Sigmoid colon (tissue), 7 donors: ENCODE results near the gene DDX39A. TPM values are rescaled to one million over a fixed set of nuclear protein-coding genes. Genes with fewer than 3 reads are reported as not detected.
"Not testable (repeated sequence)": the region's sequence is repeated elsewhere in the genome, so short reads cannot be mapped to it uniquely, and the experiment has no call there.

Experiments used
- DNase-seq: peaks from one replicate; pipeline ENCODE4 v3.0.0-alpha.2; 2019
- H3K27ac ChIP-seq, 4 donors: fragments of 200-600 bp; sonication (generic); one replicate each; pipeline ENCODE4 v1.5.1; 2016 to 2019; ENCODE audit warnings: mild to moderate bottlenecking in 1 of 4
- H3K27me3 ChIP-seq, 3 donors: fragments of 200-600 bp; sonication (generic); one replicate each; pipeline ENCODE4 v1.5.1; 2019; ENCODE audit warnings: mild to moderate bottlenecking in 1 of 3
- H3K36me3 ChIP-seq, 4 donors: fragments of 200-600 bp; sonication (generic); one replicate each; pipeline ENCODE4 v1.5.1; 2016 to 2019
- H3K4me1 ChIP-seq, 4 donors: fragments of 200-600 bp; sonication (generic); one replicate each; pipeline ENCODE4 v1.5.1; 2017 to 2019
- H3K4me3 ChIP-seq, 4 donors: fragments of 200-600 bp; sonication (generic); one replicate each; pipeline ENCODE4 v1.5.1; 2017 to 2019; ENCODE audit warnings: mild to moderate bottlenecking in 2 of 4, moderate library complexity in 1 of 4
- H3K9me3 ChIP-seq, 4 donors: fragments of 200-600 bp in 3 of 4; sonication (generic) in 3 of 4; one replicate each; pipeline versions ENCODE4 v1.5.1 to v1.6.1; 2013 to 2019
- EP300 ChIP-seq, 4 donors: sonication (generic); formaldehyde crosslinking; IDR thresholded peaks; one replicate each; pipeline ENCODE4 v1.6.1; 2017; ENCODE audit warnings: antibody characterized with exemption in 4 of 4
- POLR2A ChIP-seq, 2 donors: fragments of 450-650 bp; IDR thresholded peaks; one replicate each; pipeline ENCODE4 v1.6.1; 2016; ENCODE audit warnings: antibody characterized with exemption in 2 of 2, mild to moderate bottlenecking in 2 of 2, moderate library complexity in 2 of 2
- POLR2AphosphoS5 ChIP-seq, 4 donors: sonication (generic); formaldehyde crosslinking; IDR thresholded peaks; one replicate each; pipeline ENCODE4 v1.6.1; 2017; ENCODE audit warnings: antibody characterized with exemption in 4 of 4
- WGBS, 2 donors: extraction: QIAGEN DNeasy Blood & Tissue Kit; methylation state at CpG; one replicate each; pipeline ENCODE4 v1.1.7; 2013; 5-methylcytosine and 5-hydroxymethylcytosine counted together
- intact Hi-C: fragments of 100-400 bp; cut with DNase I; formaldehyde crosslinking; loops from one replicate; pipeline ENCODE4 v1.15.1; 2023
- polyA plus RNA-seq, 3 donors: library from polyadenylated mRNA; stranded (reverse); fragments of 200-250 nt; gene quantifications; one replicate each; pipeline ENCODE4 v1.2.3, GENCODE V29; 2013
- total RNA-seq, 4 donors: library from RNA; depleted of rRNA; stranded (reverse); fragments of >200 nt; gene quantifications; one replicate each; pipeline ENCODE4 v1.1.0, GENCODE V29; 2016
- TF ChIP-seq, protein P1 (sequence below), 4 experiments: fragments of 450-650 bp in 3 of 4; fragments of 200-600 bp in 1 of 4; IDR thresholded peaks; one replicate each; pipeline ENCODE4 v1.5.1; 2016 to 2019; ENCODE audit warnings: antibody characterized with exemption in 4 of 4, mild to moderate bottlenecking in 3 of 4, moderate library complexity in 2 of 4
- donor health status: healthy with polysubstance abuse.
- donor health status: Bipolar disorder and iron deficiency.
- donor health status: healthy.

Gene DDX39A
- total RNA-seq (10 to 100 TPM; 37.8 to 43.8 (median 42.0) TPM), polyA plus RNA-seq (100 to 1,000 TPM in 1 of 3 donors, 10 to 100 TPM in 2; 40.2 to 161 (median 45.3) TPM)

- WGBS, 2 donors, result 1% methylated on average over 57 of the region's 57 CpGs
Measured at GRCh38 chr19:14419106-14419813, at the start of gene DDX39A. Gene DDX39A (minus strand): TSS chr19:14419341. CDS start chr19:14413220, 6,121 bp downstream.

GRCh38 chr19:14467816-14468215, 48.7 kb upstream of the DDX39A start:
- peaks cover 6 to 9% (median 7%) of the 10 kb centered on the region in 3 donors for H3K27me3 ChIP-seq
- no peak overlapping the region for H3K27ac ChIP-seq
- intact Hi-C loops, result no loop called here
- H3K9me3 ChIP-seq, result no peaks in the 10 kb centered on the region
- TF ChIP-seq EP300 (IDR thresholded peaks at IDR 0.05), result no peak
- no peak for TF ChIP-seq POLR2A (IDR thresholded peaks at IDR 0.05)
- TF ChIP-seq POLR2AphosphoS5 (IDR thresholded peaks at IDR 0.05), result no peak
- TF ChIP-seq, protein P1, sequence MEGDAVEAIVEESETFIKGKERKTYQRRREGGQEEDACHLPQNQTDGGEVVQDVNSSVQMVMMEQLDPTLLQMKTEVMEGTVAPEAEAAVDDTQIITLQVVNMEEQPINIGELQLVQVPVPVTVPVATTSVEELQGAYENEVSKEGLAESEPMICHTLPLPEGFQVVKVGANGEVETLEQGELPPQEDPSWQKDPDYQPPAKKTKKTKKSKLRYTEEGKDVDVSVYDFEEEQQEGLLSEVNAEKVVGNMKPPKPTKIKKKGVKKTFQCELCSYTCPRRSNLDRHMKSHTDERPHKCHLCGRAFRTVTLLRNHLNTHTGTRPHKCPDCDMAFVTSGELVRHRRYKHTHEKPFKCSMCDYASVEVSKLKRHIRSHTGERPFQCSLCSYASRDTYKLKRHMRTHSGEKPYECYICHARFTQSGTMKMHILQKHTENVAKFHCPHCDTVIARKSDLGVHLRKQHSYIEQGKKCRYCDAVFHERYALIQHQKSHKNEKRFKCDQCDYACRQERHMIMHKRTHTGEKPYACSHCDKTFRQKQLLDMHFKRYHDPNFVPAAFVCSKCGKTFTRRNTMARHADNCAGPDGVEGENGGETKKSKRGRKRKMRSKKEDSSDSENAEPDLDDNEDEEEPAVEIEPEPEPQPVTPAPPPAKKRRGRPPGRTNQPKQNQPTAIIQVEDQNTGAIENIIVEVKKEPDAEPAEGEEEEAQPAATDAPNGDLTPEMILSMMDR (IDR thresholded peaks at IDR 0.05), result no peak
- H3K4me1 ChIP-seq, result peaks cover 0 to 11% (median 11%) of the 10 kb centered on the region in 4 donors
- no peak for DNase-seq
- 73 to 84% methylated on average over 9 of the region's 9 CpGs for WGBS, 2 donors
- H3K36me3 ChIP-seq, result peaks cover 44 to 89% (median 68%) of the 10 kb centered on the region in 4 donors
- no peak overlapping the region for H3K4me3 ChIP-seq

More at GRCh38 chr19:14419106-14419813, at the start of gene DDX39A:
- no peaks in the 10 kb centered on the region for H3K27me3 ChIP-seq
- H3K4me3 ChIP-seq, result peak within 1 kb of the TSS; percentile 69 to 90 (median 82)
- peaks cover 0 to 46% (median 34%) of the 10 kb centered on the region in 4 donors for H3K4me1 ChIP-seq
- TF ChIP-seq POLR2A (IDR thresholded peaks at IDR 0.05) (peak; percentile 57 to 76), POLR2AphosphoS5 (IDR thresholded peaks at IDR 0.05) (peak; percentile 84 to 95 (median 94)), EP300 (IDR thresholded peaks at IDR 0.05) (no peak)
- TF ChIP-seq, protein P1 (IDR thresholded peaks at IDR 0.05), result no peak
- peak within 1 kb of the TSS; percentile 89 to 94 (median 90) for H3K27ac ChIP-seq
- no peaks in the 10 kb centered on the region for H3K9me3 ChIP-seq
- H3K36me3 ChIP-seq, result no peaks in the 10 kb centered on the region
- peak; percentile 99 for DNase-seq
- intact Hi-C loops, result no loop called here

GRCh38 chr19:14467391-14467790, 48.2 kb upstream of the DDX39A start:
- no peak for TF ChIP-seq EP300 (IDR thresholded peaks at IDR 0.05)
- TF ChIP-seq, protein P1 (IDR thresholded peaks at IDR 0.05), result no peak
- TF ChIP-seq POLR2AphosphoS5 (IDR thresholded peaks at IDR 0.05), result no peak
- no peak for TF ChIP-seq POLR2A (IDR thresholded peaks at IDR 0.05)
- H3K9me3 ChIP-seq, result no peaks in the 10 kb centered on the region
- H3K36me3 ChIP-seq, result peaks cover 44 to 93% (median 69%) of the 10 kb centered on the region in 4 donors
- H3K27ac ChIP-seq, result no peak overlapping the region
- WGBS, 2 donors, result 87% methylated on average over 12 of the region's 12 CpGs
- no peak overlapping the region for H3K4me3 ChIP-seq
- DNase-seq, result no peak
- peaks cover 0 to 7% (median 7%) of the 10 kb centered on the region in 4 donors for H3K4me1 ChIP-seq
- intact Hi-C loops, result no loop called here
- H3K27me3 ChIP-seq, result peaks cover 2 to 4% (median 3%) of the 10 kb centered on the region in 3 donors

DNA sequence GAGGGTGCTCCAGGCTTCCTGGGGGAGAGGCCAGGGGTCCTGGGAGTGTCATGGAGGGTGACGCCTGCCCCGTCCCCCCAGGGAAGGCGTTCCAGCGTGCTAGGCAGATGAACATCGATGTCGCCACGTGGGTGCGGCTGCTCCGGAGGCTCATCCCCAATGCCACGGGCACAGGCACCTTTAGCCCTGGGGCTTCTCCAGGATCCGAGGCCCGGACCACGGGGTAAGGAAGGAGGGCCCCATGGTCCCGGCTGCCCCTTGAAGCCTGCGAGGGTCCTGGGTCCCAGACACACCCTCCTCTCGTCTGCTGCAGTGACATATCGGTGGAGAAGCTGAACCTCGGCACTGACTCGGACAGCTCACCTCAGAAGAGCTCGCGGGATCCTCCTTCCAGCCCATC, 44.6 kb upstream of the DDX39A start:
- no peak for DNase-seq
- intact Hi-C loops, result no loop called here
- no peak for TF ChIP-seq POLR2A (IDR thresholded peaks at IDR 0.05)
- TF ChIP-seq EP300 (IDR thresholded peaks at IDR 0.05), result no peak
- no peaks in the 10 kb centered on the region for H3K4me1 ChIP-seq
- WGBS, 2 donors, result 96 to 97% methylated on average over 21 of the region's 21 CpGs
- H3K9me3 ChIP-seq, result no peaks in the 10 kb centered on the region
- H3K27me3 ChIP-seq, result no peaks in the 10 kb centered on the region
- no peak overlapping the region for H3K27ac ChIP-seq
- peaks cover 42 to 98% (median 63%) of the 10 kb centered on the region in 4 donors for H3K36me3 ChIP-seq
- H3K4me3 ChIP-seq, result no peak overlapping the region

DNA sequence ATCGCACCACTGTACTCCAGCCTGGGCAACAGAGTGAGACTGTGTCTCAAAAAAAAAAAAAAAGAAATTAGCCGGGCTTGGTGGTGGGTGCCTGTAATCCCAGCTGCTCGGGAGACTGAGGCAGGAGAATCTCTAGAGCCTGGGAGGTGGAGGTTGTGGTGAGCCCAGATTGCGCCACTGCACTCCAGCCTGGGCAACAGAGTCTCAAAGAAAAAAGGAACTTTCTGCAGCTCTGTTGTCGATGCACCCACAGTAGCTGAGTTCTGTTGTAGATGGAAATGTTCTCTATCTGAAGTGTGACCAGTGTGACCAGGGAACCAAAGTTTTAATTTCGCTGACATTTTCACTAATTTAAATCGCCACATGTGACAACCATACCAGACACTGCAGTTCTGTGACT, 43.3 kb upstream of the DDX39A start:
- WGBS, 2 donors, result 96 to 97% methylated on average over 7 of the region's 7 CpGs
- DNase-seq, H3K4me1 ChIP-seq, H3K27ac ChIP-seq, H3K4me3 ChIP-seq, H3K9me3 ChIP-seq, intact Hi-C loops, H3K27me3 ChIP-seq: not testable (repeated sequence)
- peaks cover 35 to 96% (median 58%) of the 10 kb centered on the region in 4 donors for H3K36me3 ChIP-seq
